A549 treated with Mapracorat at 1 μM for 4 hours (cell line): ENCODE measurements around the gene PIP5K1B. TPM values are rescaled to one million over a fixed set of nuclear protein-coding genes. Genes with fewer than 3 reads are reported as not detected.

Experiments used
- total RNA-seq: library from RNA; stranded (reverse); fragments of 200-300 nt; extraction: Qiagen RNA extraction; gene quantifications from 5 replicates; pipeline ENCODE4 v1.2.3, GENCODE V29; 2022

The PIP5K1B gene
- total RNA-seq: not detected in 5 replicates

GRCh38 chr9:68704814-68705530 is at the start of gene PIP5K1B:
Gene PIP5K1B (plus strand): TSS chr9:68705240. CDS start chr9:68822615, 117,375 bp downstream.

GRCh38 chr9:69014013-69014412 is 309.0 kb downstream of the PIP5K1B start, which contains the start of gene PRKACG:
Gene PRKACG (minus strand): TSS chr9:69014113. CDS start chr9:69014092, 21 bp downstream.

GRCh38 chr9:69035438-69036308 is 330.6 kb downstream of the PIP5K1B start, which contains the start of gene FXN:
Gene FXN (plus strand): TSS chr9:69035752. CDS start chr9:69035783, 31 bp downstream.

Other genes starting within 250 kb of the PIP5K1B start
- gene TMEM252, start 164.4 kb upstream of the PIP5K1B start, total RNA-seq: not detected in 5 replicates